ENCODE measurements around the gene CAPN3. TPM values are rescaled to one million over a fixed set of nuclear protein-coding genes. Genes with fewer than 3 reads are reported as not detected.

CAPN3 gene
- total and polyA plus RNA-seq, 10 donors: 14.6 to 40.5 (median 17.0) TPM

DNA sequence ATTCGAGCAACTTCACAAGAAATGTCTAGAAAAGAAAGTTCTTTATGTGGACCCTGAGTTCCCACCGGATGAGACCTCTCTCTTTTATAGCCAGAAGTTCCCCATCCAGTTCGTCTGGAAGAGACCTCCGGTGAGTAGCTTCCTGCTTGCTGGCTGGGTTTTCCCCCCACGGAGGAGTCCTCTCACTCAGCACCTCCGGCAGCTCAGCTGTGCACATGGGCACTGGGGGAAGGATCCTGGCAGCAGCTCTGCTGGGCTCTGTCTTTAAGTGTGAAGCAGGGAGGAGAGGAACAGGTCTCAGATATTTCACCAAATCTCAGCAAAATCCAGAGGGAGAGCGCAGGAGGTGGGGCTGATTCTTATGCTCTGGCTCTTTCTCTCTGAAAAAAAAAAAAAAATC is 684 bp downstream of the CAPN3 start:
- TF ChIP-seq POLR2A (IDR thresholded peaks at IDR 0.05) (no peak), POLR2AphosphoS5 (IDR thresholded peaks at IDR 0.05) (no peak)
- TF ChIP-seq, protein P1, sequence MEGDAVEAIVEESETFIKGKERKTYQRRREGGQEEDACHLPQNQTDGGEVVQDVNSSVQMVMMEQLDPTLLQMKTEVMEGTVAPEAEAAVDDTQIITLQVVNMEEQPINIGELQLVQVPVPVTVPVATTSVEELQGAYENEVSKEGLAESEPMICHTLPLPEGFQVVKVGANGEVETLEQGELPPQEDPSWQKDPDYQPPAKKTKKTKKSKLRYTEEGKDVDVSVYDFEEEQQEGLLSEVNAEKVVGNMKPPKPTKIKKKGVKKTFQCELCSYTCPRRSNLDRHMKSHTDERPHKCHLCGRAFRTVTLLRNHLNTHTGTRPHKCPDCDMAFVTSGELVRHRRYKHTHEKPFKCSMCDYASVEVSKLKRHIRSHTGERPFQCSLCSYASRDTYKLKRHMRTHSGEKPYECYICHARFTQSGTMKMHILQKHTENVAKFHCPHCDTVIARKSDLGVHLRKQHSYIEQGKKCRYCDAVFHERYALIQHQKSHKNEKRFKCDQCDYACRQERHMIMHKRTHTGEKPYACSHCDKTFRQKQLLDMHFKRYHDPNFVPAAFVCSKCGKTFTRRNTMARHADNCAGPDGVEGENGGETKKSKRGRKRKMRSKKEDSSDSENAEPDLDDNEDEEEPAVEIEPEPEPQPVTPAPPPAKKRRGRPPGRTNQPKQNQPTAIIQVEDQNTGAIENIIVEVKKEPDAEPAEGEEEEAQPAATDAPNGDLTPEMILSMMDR (IDR thresholded peaks at IDR 0.05 in 8 of 11, conservative IDR thresholded peaks at IDR 0.05 in 3 of 11): no peak
- Histone ChIP-seq H3K27me3 (replicated peaks in 1 of 7) (no peaks in the 10 kb centered on the region), H3K27ac (peak overlapping the region in 3 of 8 donors; percentile 60 to 63 (median 63)), H3K4me3 (peak overlapping the region in 1 of 8 donors; percentile 22), H3K4me1 (peaks cover 0 to 12% (median 0%) of the 10 kb centered on the region in 6 donors), H3K36me3 (peaks cover 0 to 58% (median 18%) of the 10 kb centered on the region in 6 donors), H3K9me3 (no peaks in the 10 kb centered on the region)
- intact Hi-C loops (cut with DNase I; ENCODE audit: low total_unique reads): no loop called here
- DNase-seq: no peak
- 49 to 72% (median 51%) methylated on average over 7 of the region's 7 CpGs for WGBS, 5 donors

DNA sequence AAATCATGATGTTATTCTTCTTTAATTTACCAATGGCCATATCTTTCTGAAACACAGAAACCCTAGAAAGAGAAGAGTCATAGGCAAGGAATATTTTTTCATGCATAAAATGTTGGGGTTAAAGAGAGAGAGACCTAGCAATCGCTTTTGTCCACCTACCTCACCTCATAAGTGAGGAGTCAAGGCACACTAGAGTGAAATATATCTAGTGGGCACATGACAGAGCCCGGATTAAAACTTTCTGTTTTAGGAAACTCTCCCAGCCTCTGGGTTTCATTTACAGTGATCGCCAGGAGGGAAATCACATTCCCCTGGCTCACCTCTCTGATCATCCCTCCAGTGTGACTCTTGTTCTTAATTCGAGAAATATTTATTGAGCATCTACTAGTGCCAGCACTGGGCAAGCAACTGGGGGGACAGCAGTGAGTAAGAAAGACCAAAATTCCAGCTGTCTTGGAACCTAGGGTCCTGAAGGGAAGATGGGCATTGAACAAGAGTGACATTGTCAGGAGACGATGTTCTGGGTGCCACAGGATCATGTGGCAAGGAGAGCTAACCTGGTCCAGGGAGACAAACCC is 1.3 kb downstream of the CAPN3 start:
- no peaks in the 10 kb centered on the region for H3K27me3 ChIP-seq (replicated peaks in 1 of 7)
- intact Hi-C loops (cut with DNase I; ENCODE audit: low total_unique reads): no loop called here
- H3K4me1 ChIP-seq: peaks cover 0 to 12% (median 0%) of the 10 kb centered on the region in 6 donors
- peaks cover 0 to 52% (median 15%) of the 10 kb centered on the region in 6 donors for H3K36me3 ChIP-seq
- no peak overlapping the region for H3K4me3 ChIP-seq
- no peak for DNase-seq
- no peak overlapping the region for H3K27ac ChIP-seq
- TF ChIP-seq, protein P1 (IDR thresholded peaks at IDR 0.05 in 8 of 11, conservative IDR thresholded peaks at IDR 0.05 in 3 of 11): no peak
- no peak for TF ChIP-seq POLR2A (IDR thresholded peaks at IDR 0.05)
- TF ChIP-seq POLR2AphosphoS5 (IDR thresholded peaks at IDR 0.05): no peak
- no peaks in the 10 kb centered on the region for H3K9me3 ChIP-seq
- WGBS, 5 donors: 93 to 98% (median 96%) methylated on average over 5 of the region's 5 CpGs

DNA sequence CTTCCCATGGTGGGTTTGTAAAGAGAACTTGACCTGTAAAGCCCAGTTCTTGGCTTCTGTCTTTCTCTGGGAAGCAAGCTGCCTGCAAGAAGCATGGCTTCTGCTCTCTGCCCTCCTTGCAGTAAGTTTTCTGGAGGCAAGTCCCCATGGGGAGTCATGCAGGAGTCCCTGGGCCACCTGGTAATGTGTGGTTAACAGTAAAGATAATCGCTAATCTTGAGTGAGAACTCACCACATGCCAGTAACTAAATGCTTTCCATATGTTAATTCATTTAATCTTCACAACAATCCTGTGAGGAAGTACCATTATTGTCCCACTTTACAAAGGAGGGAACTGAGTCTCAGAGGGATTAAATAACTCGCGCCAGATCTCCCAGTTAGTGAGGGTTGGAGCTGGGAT is 4.2 kb downstream of the CAPN3 start:
- TF ChIP-seq, protein P1 (IDR thresholded peaks at IDR 0.05 in 8 of 11, conservative IDR thresholded peaks at IDR 0.05 in 3 of 11): no peak
- no peak for TF ChIP-seq POLR2AphosphoS5 (IDR thresholded peaks at IDR 0.05)
- TF ChIP-seq POLR2A (IDR thresholded peaks at IDR 0.05): no peak
- no peak overlapping the region for H3K4me3 ChIP-seq
- 95 to 100% (median 96%) methylated on average over 3 of the region's 3 CpGs for WGBS, 5 donors
- H3K9me3 ChIP-seq: no peaks in the 10 kb centered on the region
- DNase-seq: no peak
- no peak overlapping the region for H3K27ac ChIP-seq
- intact Hi-C loops (cut with DNase I; ENCODE audit: low total_unique reads): no loop called here
- H3K36me3 ChIP-seq: peaks cover 0 to 28% (median 3%) of the 10 kb centered on the region in 6 donors
- no peaks in the 10 kb centered on the region for H3K27me3 ChIP-seq (replicated peaks in 1 of 7)
- peaks cover 0 to 38% (median 0%) of the 10 kb centered on the region in 6 donors for H3K4me1 ChIP-seq

DNA sequence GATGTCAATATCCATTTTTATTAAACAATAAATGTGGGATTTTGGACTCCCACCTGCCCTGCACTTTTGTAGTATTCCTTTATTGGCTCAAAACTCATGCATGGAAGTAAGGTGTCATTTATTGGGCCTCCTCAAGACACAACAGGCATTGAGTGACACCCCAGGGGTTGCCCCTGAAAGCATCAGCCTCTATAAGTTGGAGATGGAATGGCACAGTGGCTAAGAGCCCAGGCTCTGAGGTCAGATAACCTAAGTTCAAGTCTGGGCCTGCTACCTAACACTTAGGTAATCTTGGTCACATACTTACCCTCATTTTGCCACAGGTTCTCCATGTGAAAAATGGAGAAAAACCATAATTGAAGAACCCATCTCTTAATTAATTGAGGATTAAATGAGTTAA is 4.6 kb downstream of the CAPN3 start:
- H3K9me3 ChIP-seq: no peaks in the 10 kb centered on the region
- intact Hi-C loops (cut with DNase I; ENCODE audit: low total_unique reads): no loop called here

More for the DNA sequence above, 4.6 kb downstream of the CAPN3 start:
- Histone ChIP-seq H3K36me3 (peaks cover 0 to 28% (median 3%) of the 10 kb centered on the region in 6 donors), H3K27ac (no peak overlapping the region), H3K4me1 (peaks cover 0 to 38% (median 0%) of the 10 kb centered on the region in 6 donors), H3K27me3 (replicated peaks in 1 of 7) (no peaks in the 10 kb centered on the region), H3K4me3 (no peak overlapping the region)
- TF ChIP-seq, protein P1 (IDR thresholded peaks at IDR 0.05 in 8 of 11, conservative IDR thresholded peaks at IDR 0.05 in 3 of 11): no peak
- TF ChIP-seq POLR2A (IDR thresholded peaks at IDR 0.05) (no peak), POLR2AphosphoS5 (IDR thresholded peaks at IDR 0.05) (no peak)
- no peak for DNase-seq
